ENCODE results near the gene USP40.
A peak's percentile ranks its signal among the peaks of the same experiment; 100 is the strongest.

USP40 gene

DNA sequence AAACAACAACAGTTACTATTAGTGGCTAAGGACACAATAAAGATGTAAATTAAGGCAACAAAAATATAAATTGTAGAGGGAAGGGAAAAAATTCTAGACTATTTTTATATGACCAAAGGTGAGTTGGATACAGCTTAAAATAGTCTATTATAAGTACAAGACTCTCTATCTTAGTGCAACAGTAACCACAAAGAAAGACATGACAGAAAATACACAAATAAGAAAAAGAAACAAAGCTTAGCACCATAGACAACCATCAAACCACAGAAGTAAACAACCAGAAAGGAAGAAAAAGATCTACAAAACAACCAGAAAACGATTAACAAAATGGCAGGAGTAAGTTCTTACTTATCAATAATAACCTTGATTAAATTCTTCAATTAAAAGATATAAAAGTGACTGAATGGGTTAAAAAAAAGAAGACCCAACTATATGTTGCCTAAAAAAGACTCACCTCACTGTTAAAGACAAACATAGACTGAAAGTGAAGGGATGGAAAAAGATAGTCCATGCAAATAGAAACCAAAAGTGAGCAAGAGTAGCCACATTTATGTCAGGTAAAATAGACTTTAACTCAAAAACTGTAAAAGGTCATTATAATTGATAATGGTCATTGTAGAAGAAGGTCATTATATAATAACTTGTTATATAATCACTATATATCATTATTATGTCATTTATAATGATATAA is 62.5 kb downstream of the USP40 start:
- ChIA-PET POLR2A (no interaction called here), CTCF (interaction anchor here (0.6 kb wide), 1 partner anchor 22 kb away, joined by 4 read pairs; no protein-coding TSS in a partner anchor)
- H3K27ac ChIP-seq (ENCODE audit: extremely low read depth, low read depth, low read length) = no peak overlapping the region
- no peak for TF ChIP-seq ZNF311 (tag by site-specific recombination; IDR thresholded peaks at IDR 0.05; ENCODE audit: borderline replicate concordance)
- TF ChIP-seq ZNF423 (tag by site-specific recombination; IDR thresholded peaks at IDR 0.05) = no peak
- no peak for TF ChIP-seq ZBTB20 (tag by site-specific recombination; IDR thresholded peaks at IDR 0.05)
- TF ChIP-seq, protein P1, sequence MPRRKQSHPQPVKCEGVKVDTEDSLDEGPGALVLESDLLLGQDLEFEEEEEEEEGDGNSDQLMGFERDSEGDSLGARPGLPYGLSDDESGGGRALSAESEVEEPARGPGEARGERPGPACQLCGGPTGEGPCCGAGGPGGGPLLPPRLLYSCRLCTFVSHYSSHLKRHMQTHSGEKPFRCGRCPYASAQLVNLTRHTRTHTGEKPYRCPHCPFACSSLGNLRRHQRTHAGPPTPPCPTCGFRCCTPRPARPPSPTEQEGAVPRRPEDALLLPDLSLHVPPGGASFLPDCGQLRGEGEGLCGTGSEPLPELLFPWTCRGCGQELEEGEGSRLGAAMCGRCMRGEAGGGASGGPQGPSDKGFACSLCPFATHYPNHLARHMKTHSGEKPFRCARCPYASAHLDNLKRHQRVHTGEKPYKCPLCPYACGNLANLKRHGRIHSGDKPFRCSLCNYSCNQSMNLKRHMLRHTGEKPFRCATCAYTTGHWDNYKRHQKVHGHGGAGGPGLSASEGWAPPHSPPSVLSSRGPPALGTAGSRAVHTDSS (tag by site-specific recombination; IDR thresholded peaks at IDR 0.05) = no peak
- no peak for TF ChIP-seq ZSCAN4 (tag by site-specific recombination; IDR thresholded peaks at IDR 0.05)
- no peak for TF ChIP-seq ZNF501 (tag by site-specific recombination; IDR thresholded peaks at IDR 0.05)
- TF ChIP-seq, protein P2, sequence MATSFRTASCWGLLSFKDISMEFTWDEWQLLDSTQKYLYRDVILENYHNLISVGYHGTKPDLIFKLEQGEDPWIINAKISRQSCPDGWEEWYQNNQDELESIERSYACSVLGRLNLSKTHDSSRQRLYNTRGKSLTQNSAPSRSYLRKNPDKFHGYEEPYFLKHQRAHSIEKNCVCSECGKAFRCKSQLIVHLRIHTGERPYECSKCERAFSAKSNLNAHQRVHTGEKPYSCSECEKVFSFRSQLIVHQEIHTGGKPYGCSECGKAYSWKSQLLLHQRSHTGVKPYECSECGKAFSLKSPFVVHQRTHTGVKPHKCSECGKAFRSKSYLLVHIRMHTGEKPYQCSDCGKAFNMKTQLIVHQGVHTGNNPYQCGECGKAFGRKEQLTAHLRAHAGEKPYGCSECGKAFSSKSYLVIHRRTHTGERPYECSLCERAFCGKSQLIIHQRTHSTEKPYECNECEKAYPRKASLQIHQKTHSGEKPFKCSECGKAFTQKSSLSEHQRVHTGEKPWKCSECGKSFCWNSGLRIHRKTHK (tag by site-specific recombination; IDR thresholded peaks at IDR 0.05) = no peak
- no peak for TF ChIP-seq ZNF521 (tag by site-specific recombination; IDR thresholded peaks at IDR 0.05)
- no peak for TF ChIP-seq ZNF366 (tag by site-specific recombination; conservative IDR thresholded peaks at IDR 0.05)
- H3K36me3 ChIP-seq (ENCODE audit: control insufficient read depth in 2 of 2, insufficient read depth in 1 of 2, low read length in 2 of 2) = peaks cover 0 to 35% of the 10 kb centered on the region in 2 experiments; a peak in 1 of 3 replicates
- H3K4me1 ChIP-seq (ENCODE audit: control insufficient read depth, insufficient read depth, low read length) = no peaks in the 10 kb centered on the region
- H3K4me3 ChIP-seq (ENCODE audit: low read depth, low read length) = no peak overlapping the region
- no peaks in the 10 kb centered on the region; the same call in 1 of the 2 replicates for H3K9me3 ChIP-seq (ENCODE audit: control insufficient read depth, insufficient read depth, low read depth, low read length)

DNA sequence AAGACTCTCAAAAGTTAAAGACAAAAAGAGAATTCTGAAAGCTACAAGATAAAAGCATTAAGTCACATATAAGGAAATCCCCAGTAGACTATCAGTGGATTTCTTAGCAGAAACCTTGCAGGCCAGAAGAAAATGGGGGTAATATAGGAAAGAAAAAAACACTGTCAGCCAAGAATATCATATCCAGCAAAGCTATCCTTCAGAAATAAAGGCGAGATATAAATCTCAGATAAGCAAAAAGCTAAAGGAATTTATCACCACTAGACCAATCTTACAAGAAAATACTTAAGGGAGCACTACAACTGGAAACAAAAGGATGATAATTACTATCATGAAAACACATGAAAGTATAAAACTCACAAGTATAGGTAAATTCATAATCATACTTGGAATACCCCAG is 63.1 kb downstream of the USP40 start:
- ChIA-PET CTCF (no interaction called here), POLR2A (no interaction called here)
- Histone ChIP-seq H3K4me1 (ENCODE audit: control insufficient read depth, insufficient read depth, low read length) (no peaks in the 10 kb centered on the region), H3K4me3 (ENCODE audit: low read depth, low read length) (no peak overlapping the region), H3K36me3 (ENCODE audit: control insufficient read depth in 2 of 2, insufficient read depth in 1 of 2, low read length in 2 of 2) (peaks cover 0 to 36% of the 10 kb centered on the region in 2 experiments; a peak in 1 of 3 replicates), H3K9me3 (ENCODE audit: control insufficient read depth, insufficient read depth, low read depth, low read length) (no peaks in the 10 kb centered on the region; the same call in 1 of the 2 replicates), H3K27ac (ENCODE audit: extremely low read depth, low read depth, low read length) (no peak overlapping the region)
- TF ChIP-seq MZF1 (tag by site-specific recombination; IDR thresholded peaks at IDR 0.05; ENCODE audit: borderline replicate concordance) (no peak), ZNF341 (tag by site-specific recombination; IDR thresholded peaks at IDR 0.05; ENCODE audit: low read depth) (no peak), TRIM28 (IDR thresholded peaks at IDR 0.05; ENCODE audit: borderline replicate concordance, low read length) (peak; percentile 63; the same call in 1 of the 2 replicates), ZNF623 (tag by site-specific recombination; IDR thresholded peaks at IDR 0.05) (no peak), ZNF184 (tag by site-specific recombination; IDR thresholded peaks at IDR 0.05) (no peak), ZNF121 (tag by site-specific recombination; IDR thresholded peaks at IDR 0.05) (no peak), SETDB1 (IDR thresholded peaks at IDR 0.05; ENCODE audit: insufficient read length, low read length) (peak; percentile 99), BCL11B (tag by site-specific recombination; IDR thresholded peaks at IDR 0.05; ENCODE audit: low read depth) (no peak), YY2 (tag by site-specific recombination; IDR thresholded peaks at IDR 0.05) (no peak), ZNF571 (tag by site-specific recombination; IDR thresholded peaks at IDR 0.05) (no peak), ZNF658 (tag by site-specific recombination; IDR thresholded peaks at IDR 0.05) (no peak), ZNF660 (tag by site-specific recombination; IDR thresholded peaks at IDR 0.05) (no peak), ZNF114 (tag by site-specific recombination; IDR thresholded peaks at IDR 0.05) (no peak), ZNF404 (tag by site-specific recombination; IDR thresholded peaks at IDR 0.05) (no peak), ZBTB8A (tag by site-specific recombination; IDR thresholded peaks at IDR 0.05) (no peak), ZNF48 (tag by site-specific recombination; IDR thresholded peaks at IDR 0.05) (no peak)
- TF ChIP-seq, protein P3, sequence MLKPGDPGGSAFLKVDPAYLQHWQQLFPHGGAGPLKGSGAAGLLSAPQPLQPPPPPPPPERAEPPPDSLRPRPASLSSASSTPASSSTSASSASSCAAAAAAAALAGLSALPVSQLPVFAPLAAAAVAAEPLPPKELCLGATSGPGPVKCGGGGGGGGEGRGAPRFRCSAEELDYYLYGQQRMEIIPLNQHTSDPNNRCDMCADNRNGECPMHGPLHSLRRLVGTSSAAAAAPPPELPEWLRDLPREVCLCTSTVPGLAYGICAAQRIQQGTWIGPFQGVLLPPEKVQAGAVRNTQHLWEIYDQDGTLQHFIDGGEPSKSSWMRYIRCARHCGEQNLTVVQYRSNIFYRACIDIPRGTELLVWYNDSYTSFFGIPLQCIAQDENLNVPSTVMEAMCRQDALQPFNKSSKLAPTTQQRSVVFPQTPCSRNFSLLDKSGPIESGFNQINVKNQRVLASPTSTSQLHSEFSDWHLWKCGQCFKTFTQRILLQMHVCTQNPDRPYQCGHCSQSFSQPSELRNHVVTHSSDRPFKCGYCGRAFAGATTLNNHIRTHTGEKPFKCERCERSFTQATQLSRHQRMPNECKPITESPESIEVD (tag by site-specific recombination; IDR thresholded peaks at IDR 0.05) = no peak
- TF ChIP-seq, protein P4, sequence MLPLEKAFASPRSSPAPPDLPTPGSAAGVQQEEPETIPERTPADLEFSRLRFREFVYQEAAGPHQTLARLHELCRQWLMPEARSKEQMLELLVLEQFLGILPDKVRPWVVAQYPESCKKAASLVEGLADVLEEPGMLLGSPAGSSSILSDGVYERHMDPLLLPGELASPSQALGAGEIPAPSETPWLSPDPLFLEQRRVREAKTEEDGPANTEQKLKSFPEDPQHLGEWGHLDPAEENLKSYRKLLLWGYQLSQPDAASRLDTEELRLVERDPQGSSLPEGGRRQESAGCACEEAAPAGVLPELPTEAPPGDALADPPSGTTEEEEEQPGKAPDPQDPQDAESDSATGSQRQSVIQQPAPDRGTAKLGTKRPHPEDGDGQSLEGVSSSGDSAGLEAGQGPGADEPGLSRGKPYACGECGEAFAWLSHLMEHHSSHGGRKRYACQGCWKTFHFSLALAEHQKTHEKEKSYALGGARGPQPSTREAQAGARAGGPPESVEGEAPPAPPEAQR (tag by site-specific recombination; IDR thresholded peaks at IDR 0.05) = no peak

Data from HEK293 (cell line).